Neural cell (in vitro differentiated cells): ENCODE results near the gene PPP2R5B. TPM values are rescaled to one million over a fixed set of nuclear protein-coding genes. Genes with fewer than 3 reads are reported as not detected.

ENCODE experiments used
- H2AFZ ChIP-seq: fragments of 200-600, 300-800 bp; sonication (generic), shearing (Covaris generic); 2 replicates; pipeline ENCODE4 v1.6.0; 2014; ENCODE audit warnings: low read depth, mild to moderate bottlenecking, antibody characterized with exemption, low read length, moderate library complexity
- H3F3A ChIP-seq: fragments of 200-600 bp; shearing (Covaris generic); 2 replicates; pipeline ENCODE4 v1.6.1; 2016; ENCODE audit warnings: mild to moderate bottlenecking, moderate library complexity, mixed read lengths, antibody characterized with exemption, low read length; ENCODE audit not compliant: insufficient read depth, poor library complexity, severe bottlenecking
- H3K27ac ChIP-seq: fragments of 200-600, 300-800 bp; sonication (generic), shearing (Covaris generic); 2 replicates; pipeline ENCODE4 v1.5.1; 2014; ENCODE audit warnings: mild to moderate bottlenecking, low read length, moderate library complexity
- H3K27me3 ChIP-seq: fragments of 300-800, 200-600 bp; sonication (generic), shearing (Covaris generic); 2 replicates; pipeline ENCODE4 v1.6.0; 2014; ENCODE audit warnings: mild to moderate bottlenecking, low read depth, low read length, moderate library complexity; ENCODE audit not compliant: insufficient read depth
- H3K36me3 ChIP-seq: fragments of 300-800, 200-600 bp; sonication (generic), shearing (Covaris generic); 2 replicates; pipeline ENCODE4 v1.5.1; 2014; ENCODE audit warnings: mild to moderate bottlenecking, antibody characterized with exemption, low read length, moderate library complexity; ENCODE audit not compliant: insufficient read depth
- H3K4me2 ChIP-seq: fragments of 300-800, 200-600 bp; sonication (generic), shearing (Covaris generic); 2 replicates; pipeline ENCODE4 v1.6.0; 2014; ENCODE audit warnings: mild to moderate bottlenecking, low read length
- H3K4me3 ChIP-seq: fragments of 300-800, 200-600 bp; sonication (generic), shearing (Covaris generic); 2 replicates; pipeline ENCODE4 v1.5.1; 2014; ENCODE audit warnings: mild to moderate bottlenecking, low read length, moderate library complexity
- H3K79me2 ChIP-seq: fragments of 200-600 bp; shearing (Covaris generic); replicated peaks from 2 replicates; pipeline ENCODE4 v1.6.0; 2014; ENCODE audit warnings: mild to moderate bottlenecking, low read length, moderate library complexity; ENCODE audit not compliant: insufficient read depth
- H3K9ac ChIP-seq: fragments of 300-800, 200-600 bp; sonication (generic), shearing (Covaris generic); 2 replicates; pipeline ENCODE4 v1.6.1; 2016; ENCODE audit warnings: mild to moderate bottlenecking, low read length, mixed read lengths
- H3K9me2 ChIP-seq: fragments of 200-600 bp; shearing (Covaris generic); 2 replicates; pipeline ENCODE4 v1.6.1; 2016; ENCODE audit warnings: mild to moderate bottlenecking, low read length, mixed read lengths; ENCODE audit not compliant: insufficient read depth
- H3K9me3 ChIP-seq: fragments of 200-600, 300-800 bp; sonication (generic), shearing (Covaris generic); 2 replicates; pipeline ENCODE4 v1.6.1; 2016; ENCODE audit warnings: mild to moderate bottlenecking, mixed run types, low read length, moderate library complexity, mixed read lengths
- H4K20me1 ChIP-seq: fragments of 200-600 bp; shearing (Covaris generic); 2 replicates; pipeline ENCODE4 v1.6.1; 2016; ENCODE audit warnings: mild to moderate bottlenecking, mixed run types; ENCODE audit not compliant: insufficient read depth
- CTCF ChIP-seq: fragments of 450-650 bp; IDR thresholded peaks from 2 replicates; pipeline ENCODE4 v1.5.1; 2014; ENCODE audit warnings: antibody characterized with exemption, mild to moderate bottlenecking, moderate library complexity; ENCODE audit not compliant: poor library complexity, severe bottlenecking
- EP300 ChIP-seq: fragments of 450-650 bp; conservative IDR thresholded peaks from 2 replicates; pipeline ENCODE4 v1.6.1; 2014; ENCODE audit warnings: antibody characterized with exemption, mild to moderate bottlenecking, moderate library complexity; ENCODE audit not compliant: poor library complexity, severe bottlenecking
- EZH2 ChIP-seq: fragments of 200-600, 300-800 bp; shearing (Covaris generic), sonication (generic); IDR thresholded peaks from 2 replicates; pipeline ENCODE4 v1.6.1; 2014; ENCODE audit warnings: antibody characterized with exemption, low read length, borderline replicate concordance, mild to moderate bottlenecking; ENCODE audit not compliant: insufficient read depth, poor library complexity, severe bottlenecking
- MXI1 ChIP-seq: fragments of 450-650 bp; conservative IDR thresholded peaks from 2 replicates; pipeline ENCODE4 v1.6.1; 2014; ENCODE audit warnings: antibody characterized with exemption, mild to moderate bottlenecking; ENCODE audit not compliant: poor library complexity, severe bottlenecking
- POLR2AphosphoS5 ChIP-seq: IDR thresholded peaks from 2 replicates; pipeline ENCODE4 v1.6.1; 2012
- RAD21 ChIP-seq: fragments of 450-650 bp; conservative IDR thresholded peaks from 2 replicates; pipeline ENCODE4 v1.6.1; 2014; ENCODE audit warnings: antibody characterized with exemption, mild to moderate bottlenecking, moderate library complexity
- REST ChIP-seq: IDR thresholded peaks from 2 replicates; pipeline ENCODE4 v1.6.1; 2012; ENCODE audit warnings: borderline replicate concordance
- SMC3 ChIP-seq: fragments of 450-650 bp; conservative IDR thresholded peaks from 2 replicates; pipeline ENCODE4 v1.6.1; 2014; ENCODE audit warnings: antibody characterized with exemption, mild to moderate bottlenecking, moderate library complexity; ENCODE audit not compliant: poor library complexity
- TAF1 ChIP-seq: IDR thresholded peaks from 2 replicates; pipeline ENCODE4 v1.6.1; 2012; ENCODE audit warnings: low read depth
- polyA plus RNA-seq: library from polyadenylated mRNA; depleted of rRNA; stranded (reverse); fragments of >200 nt; gene quantifications from 2 replicates; pipeline ENCODE4 v1.2.3, GENCODE V29; 2014

Gene PPP2R5B
- polyA plus RNA-seq, 1 donor from 2014 or later = 76.1 TPM

- H3K9me3 ChIP-seq = no peaks in the 10 kb centered on the region
- H3K4me3 ChIP-seq = no peak overlapping the region
- no peaks in the 10 kb centered on the region for H4K20me1 ChIP-seq
- H3K9me2 ChIP-seq = no peaks in the 10 kb centered on the region
- H3F3A ChIP-seq = no peaks in the 10 kb centered on the region
- H3K79me2 ChIP-seq = no peaks in the 10 kb centered on the region
- H3K4me2 ChIP-seq = no peak overlapping the region
- H3K36me3 ChIP-seq = peaks cover 3% of the 10 kb centered on the region
- H3K27me3 ChIP-seq = no peaks in the 10 kb centered on the region
- H3K9ac ChIP-seq = no peak overlapping the region
- H2AFZ ChIP-seq = no peak overlapping the region
- TF ChIP-seq TAF1 (no peak), EP300 (no peak), SMC3 (no peak), REST (no peak), POLR2AphosphoS5 (no peak), MXI1 (no peak), EZH2 (no peak), CTCF (no peak)
- no peak overlapping the region for H3K27ac ChIP-seq
Observed at GRCh38 chr11:64928957-64929356, 4.5 kb downstream of the PPP2R5B start.

GRCh38 chr11:64929625-64930024 is 5.1 kb downstream of the PPP2R5B start:
- no peaks in the 10 kb centered on the region for H3F3A ChIP-seq
- H3K9me2 ChIP-seq = no peaks in the 10 kb centered on the region
- H3K27me3 ChIP-seq = no peaks in the 10 kb centered on the region
- H3K27ac ChIP-seq = no peak overlapping the region
- H3K9ac ChIP-seq = no peak overlapping the region
- no peak overlapping the region for H3K4me3 ChIP-seq
- H2AFZ ChIP-seq = no peak overlapping the region
- no peak overlapping the region for H3K4me2 ChIP-seq
- no peaks in the 10 kb centered on the region for H4K20me1 ChIP-seq
- no peaks in the 10 kb centered on the region for H3K9me3 ChIP-seq
- no peaks in the 10 kb centered on the region for H3K79me2 ChIP-seq
- TF ChIP-seq SMC3 (no peak), EP300 (no peak), CTCF (no peak), REST (no peak), TAF1 (no peak), RAD21 (no peak), EZH2 (no peak), POLR2AphosphoS5 (no peak), MXI1 (no peak)
- H3K36me3 ChIP-seq = peaks cover 3% of the 10 kb centered on the region
